GM21619 (cell line): ENCODE results near the gene TLL1.

Source experiments
- ATAC-seq: cut with Tn5 transposase; IDR thresholded peaks from one replicate; pipeline ENCODE4 v1.9.1; 2021; ENCODE audit not compliant: unreplicated experiment

Gene TLL1

GRCh38 chr4:165879641-165880040 is 6.6 kb downstream of the TLL1 start:
- ATAC-seq = no peak

DNA sequence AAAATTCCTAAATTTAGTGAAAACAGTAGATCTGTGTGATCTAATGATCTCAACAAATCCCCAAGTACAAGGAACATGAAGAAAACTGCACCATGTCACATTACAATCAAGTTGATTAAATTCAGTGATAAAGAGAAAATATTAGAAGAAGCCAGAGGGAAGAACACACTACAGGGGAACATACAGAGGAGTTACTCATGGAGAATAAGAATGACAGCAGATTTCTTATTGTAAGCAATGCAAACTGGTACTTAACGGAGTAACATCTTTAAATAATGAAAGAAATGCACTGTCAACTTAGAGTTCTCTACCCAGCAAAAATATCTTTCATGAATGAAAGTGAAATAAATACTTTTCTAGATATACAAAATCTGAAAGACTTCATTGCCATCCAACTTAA is 21.1 kb downstream of the TLL1 start:
- ATAC-seq = no peak

DNA sequence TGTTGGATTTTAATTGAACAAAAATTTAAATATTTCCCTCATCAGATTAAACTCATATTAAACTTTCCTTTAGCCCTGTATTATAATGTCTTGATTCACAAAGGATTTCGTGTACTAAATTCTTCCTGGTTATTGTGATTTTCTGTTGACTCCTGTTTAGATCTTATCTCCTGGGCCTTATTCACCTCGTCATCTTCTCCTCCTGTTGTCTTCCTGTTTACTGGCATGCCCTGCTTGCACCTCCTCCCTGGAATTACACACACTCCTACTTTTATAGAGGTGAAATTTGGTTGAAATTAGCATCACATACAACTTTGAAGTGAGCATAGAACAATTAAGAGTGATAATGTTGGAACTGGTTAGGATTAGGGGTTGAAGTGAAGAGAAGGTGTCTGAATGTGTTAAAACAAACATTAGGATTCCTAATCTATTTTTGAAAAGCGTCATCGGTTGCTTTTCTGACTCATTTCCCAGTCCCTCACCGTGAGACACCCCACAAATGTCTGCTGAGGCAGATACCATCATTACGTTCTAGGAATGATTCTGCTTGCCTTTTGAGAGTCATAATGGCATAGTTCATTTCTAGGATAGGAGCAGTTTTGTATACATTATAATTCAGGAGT is 32.5 kb downstream of the TLL1 start:
- no peak for ATAC-seq

GRCh38 chr4:165906272-165906671 is 33.2 kb downstream of the TLL1 start:
- no peak for ATAC-seq

DNA sequence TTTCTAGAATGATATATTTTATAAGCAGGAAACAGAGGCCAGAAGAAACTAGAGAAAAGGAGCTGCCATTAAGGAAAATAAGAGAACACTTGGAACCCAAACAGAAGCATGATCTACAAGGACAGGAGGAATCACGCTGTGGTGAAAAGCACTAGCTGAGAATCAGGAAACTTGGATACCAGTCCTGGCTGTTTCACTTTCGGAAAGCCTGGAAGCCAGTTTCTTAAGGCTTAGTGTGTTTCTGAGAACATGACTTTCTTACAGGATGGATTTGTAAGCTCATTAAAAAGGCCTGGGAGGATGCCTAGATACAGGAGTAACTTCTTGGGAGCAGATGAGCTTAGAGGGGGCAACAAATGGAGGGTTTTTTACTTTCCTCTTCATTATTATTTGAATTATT is 36.9 kb downstream of the TLL1 start:
- no peak for ATAC-seq

DNA sequence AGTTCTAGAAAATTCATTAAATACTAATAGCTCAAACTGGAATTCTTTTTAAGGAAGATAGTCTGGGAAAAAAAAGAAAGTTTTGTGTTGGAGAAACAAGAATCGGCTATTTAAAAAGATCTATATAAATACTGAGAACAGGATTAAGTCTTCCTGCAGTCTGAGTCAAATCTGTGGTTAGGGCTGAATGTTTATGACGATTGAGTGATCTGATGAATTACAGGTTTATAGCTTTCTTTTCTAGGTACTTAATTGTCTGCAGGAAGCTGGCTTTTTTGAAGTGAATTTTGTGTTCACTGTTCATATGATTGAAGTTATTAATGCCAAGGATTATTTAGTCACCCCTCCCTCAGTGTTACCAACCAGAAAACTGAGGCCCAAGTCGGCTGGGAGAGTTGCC is 42.2 kb downstream of the TLL1 start:
- no peak for ATAC-seq

DNA sequence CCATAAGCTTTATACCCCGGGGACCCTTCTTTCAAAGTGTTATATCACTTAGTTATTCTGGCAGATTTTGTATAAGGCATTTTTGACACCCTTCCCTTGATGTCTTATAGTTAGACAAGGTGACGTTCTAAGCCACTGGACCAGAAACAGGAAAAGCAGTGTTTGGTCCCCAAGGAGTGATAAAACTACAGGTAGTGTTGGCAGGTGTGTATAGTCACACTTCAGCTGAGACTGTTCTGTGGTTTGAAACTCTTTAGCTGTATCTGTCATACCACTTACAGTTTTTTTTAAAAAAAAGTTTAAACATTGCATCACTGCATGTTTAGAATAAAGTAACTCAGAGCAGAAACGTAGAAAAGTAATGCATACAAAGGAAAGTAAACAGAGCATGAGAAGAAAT is 48.5 kb downstream of the TLL1 start:
- no peak for ATAC-seq

- ATAC-seq = no peak
These were observed 49.7 kb downstream of the TLL1 start for GRCh38 chr4:165922747-165923146.

GRCh38 chr4:165926307-165926706 is 53.3 kb downstream of the TLL1 start:
- no peak for ATAC-seq

DNA sequence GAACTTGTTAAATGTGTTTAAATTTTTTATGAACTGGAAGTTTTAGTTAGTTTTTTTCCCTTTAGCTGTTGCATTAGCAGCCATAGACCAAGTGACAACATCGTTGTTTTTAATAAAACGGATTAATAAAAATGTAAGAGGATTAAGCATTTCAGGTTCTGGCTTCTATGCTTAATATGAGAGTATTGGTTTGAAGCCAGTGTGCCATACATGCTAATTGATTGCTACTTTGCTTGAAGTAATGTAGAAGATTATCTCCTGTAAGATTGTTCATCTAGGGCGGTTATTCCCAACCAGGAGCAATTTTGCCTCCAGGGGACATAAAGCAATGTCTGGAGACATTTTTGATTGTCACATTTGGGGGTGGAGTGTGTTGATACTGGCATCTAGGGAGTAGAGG is 54.3 kb downstream of the TLL1 start:
- no peak for ATAC-seq

GRCh38 chr4:165927815-165928214 is 54.8 kb downstream of the TLL1 start:
- no peak for ATAC-seq

- no peak for ATAC-seq
These were observed 55.6 kb downstream of the TLL1 start for GRCh38 chr4:165928601-165929000.

DNA sequence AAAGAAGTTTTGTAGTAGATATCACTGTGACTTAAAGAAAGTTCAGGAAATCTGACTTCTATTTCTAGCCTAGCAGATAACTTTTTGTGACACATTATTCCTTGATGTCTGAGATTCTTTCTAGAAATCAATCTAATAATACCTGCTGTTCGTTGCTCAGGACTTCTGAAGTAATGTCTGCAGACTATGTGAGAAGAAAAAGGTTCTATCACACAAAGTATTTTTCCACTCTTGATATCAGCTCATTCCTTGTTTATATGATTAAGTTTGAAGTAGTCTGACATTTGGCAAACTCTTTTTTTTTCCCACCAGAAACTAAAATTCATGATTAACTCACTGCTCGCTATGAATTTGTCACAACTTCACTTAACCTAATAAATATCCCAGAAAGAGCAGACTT is 56.6 kb downstream of the TLL1 start:
- ATAC-seq = no peak

- no peak for ATAC-seq
These were observed 58.7 kb downstream of the TLL1 start for GRCh38 chr4:165931741-165932140.

- ATAC-seq = no peak
These were observed 71.9 kb downstream of the TLL1 start for GRCh38 chr4:165944900-165945299.

GRCh38 chr4:165945991-165946390 is 73.0 kb downstream of the TLL1 start:
- no peak for ATAC-seq

DNA sequence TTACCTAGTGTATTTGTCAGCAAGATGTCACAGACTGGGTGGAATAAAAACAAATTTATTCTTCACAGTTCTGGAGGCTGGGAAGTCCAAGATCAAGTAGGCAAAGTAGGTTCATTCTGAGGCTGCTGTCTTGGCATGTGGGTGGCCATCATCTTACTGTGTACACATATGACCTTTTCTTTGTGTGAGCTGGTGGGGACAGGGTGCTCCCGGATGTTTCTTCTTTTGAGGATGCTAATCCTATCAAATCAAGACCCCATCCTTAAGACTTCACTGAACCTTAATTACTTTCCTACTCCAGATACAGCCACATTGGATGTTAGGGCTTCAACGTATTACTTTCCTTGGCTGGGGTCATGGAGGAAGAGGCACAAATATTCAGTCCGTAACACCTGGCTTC is 74.0 kb downstream of the TLL1 start:
- no peak for ATAC-seq

DNA sequence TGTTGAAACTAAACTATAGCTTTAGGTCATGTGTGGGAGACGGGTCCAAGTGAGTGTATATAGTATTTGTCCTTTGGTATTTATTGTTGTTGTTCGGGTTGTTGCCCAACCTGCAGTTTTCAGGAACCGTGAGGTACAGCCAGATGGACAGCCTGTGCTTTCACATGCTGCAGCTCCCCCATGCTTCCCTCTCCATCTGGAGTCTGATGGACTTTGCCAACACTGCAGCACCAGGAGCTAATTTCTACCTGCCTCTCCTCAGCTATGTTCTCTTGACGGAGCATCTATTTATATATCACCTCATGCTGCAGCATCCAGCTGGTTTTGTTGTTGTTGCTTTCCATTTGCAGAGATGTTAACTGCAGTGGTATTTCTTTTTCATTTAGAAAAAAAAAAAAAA is 80.1 kb downstream of the TLL1 start:
- no peak for ATAC-seq

DNA sequence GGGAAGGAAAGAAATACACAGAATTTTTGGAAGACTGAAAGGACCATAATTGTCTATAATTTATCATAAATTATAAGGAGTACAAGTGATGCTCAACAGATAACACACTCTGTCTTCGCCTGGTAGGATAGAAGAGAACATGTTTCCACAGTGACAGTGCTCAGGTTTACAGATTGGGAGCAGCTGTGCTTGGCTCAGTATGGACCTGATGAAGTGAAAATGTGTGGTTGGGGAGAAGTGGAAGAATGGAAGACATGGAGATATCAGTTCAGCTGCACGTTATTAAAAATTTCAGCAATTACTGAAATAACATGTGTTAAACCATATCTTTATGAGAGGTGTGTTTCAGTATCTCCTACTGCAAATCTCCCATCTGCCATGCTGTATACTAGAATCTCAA is 90.6 kb downstream of the TLL1 start:
- no peak for ATAC-seq

DNA sequence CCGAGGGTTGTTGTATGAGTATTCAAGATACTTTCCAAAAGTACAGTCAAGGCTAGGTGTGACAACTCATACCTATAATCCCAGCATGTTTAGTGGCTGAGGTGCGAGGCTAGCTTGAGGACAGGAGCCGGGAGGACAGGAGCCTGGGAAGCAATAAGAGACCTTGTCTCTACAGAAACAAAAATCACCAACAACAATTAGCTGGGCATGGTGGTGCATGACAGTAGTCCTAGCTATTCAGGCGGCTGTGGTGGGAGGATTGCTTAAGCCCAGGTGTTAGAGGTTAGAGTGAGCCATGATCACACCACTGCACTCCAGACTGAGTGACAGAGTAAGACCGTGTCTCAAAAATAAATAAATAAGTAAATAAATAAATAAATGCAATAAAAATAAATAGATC is 91.6 kb downstream of the TLL1 start:
- ATAC-seq = no peak

DNA sequence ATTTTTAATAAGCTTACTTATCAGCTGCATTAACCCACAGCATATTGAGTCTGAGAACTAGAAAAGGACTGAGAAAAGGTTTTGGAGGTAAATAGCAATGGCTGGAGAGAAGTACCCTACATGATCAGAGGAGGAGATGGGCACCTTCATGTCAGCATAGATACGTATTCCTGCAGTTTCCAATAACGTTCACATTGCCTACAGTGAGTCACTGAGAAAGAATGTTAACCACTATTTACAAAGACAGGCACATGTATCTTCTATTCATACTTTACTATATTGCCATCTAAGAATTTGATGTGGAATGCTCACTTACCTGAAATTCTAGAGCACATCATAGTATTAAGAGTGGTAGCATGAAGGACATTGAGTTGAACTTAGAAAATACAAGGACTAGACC is 92.5 kb downstream of the TLL1 start:
- ATAC-seq = no peak

GRCh38 chr4:165966833-165967232 is 93.8 kb downstream of the TLL1 start:
- no peak for ATAC-seq

DNA sequence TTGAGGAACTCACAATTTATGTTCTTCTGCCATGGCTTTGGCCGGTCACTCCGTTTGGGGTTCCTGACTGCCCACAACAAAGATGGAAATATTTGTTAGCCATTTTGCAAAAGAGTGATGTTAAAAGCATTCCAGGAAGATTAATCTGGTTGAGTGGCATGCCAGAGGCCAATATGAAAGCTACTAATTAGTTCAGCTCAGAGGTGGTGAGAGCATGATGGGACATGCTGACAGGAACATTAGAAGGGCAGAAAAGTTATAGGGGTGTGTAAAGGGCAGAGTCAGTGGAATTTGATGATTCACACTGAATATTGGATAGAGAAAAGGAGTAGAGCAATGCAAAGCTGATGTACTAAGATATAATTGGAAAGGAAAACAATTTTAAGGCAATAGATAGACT is 94.4 kb downstream of the TLL1 start:
- no peak for ATAC-seq
